ENCODE data around the gene IRAK4. TPM values are rescaled to one million over a fixed set of nuclear protein-coding genes. Genes with fewer than 3 reads are reported as not detected.

The IRAK4 gene
- total RNA-seq, 1 donor from 2014 or later, result 9.9 TPM

GRCh38 chr12:43766291-43766690 lies 7.5 kb downstream of the IRAK4 start:
- H3K9me3 ChIP-seq (ENCODE audit: insufficient read depth, low read depth, low read length), result no peaks in the 10 kb centered on the region
- Mint-ChIP-seq H3K27me3 (ENCODE audit: low read depth, unreplicated experiment) (no peaks in the 10 kb centered on the region), H3K36me3 (ENCODE audit: low read depth, unreplicated experiment) (no peaks in the 10 kb centered on the region)

GRCh38 chr12:43776498-43776897 lies 17.7 kb downstream of the IRAK4 start:
- Mint-ChIP-seq H3K4me1 (ENCODE audit: low read depth, unreplicated experiment) (no peaks in the 10 kb centered on the region), H3K4me3 (ENCODE audit: unreplicated experiment) (no peak overlapping the region), H3K9me3 (ENCODE audit: unreplicated experiment) (no peaks in the 10 kb centered on the region), H3K36me3 (ENCODE audit: low read depth, unreplicated experiment) (no peaks in the 10 kb centered on the region), H3K27ac (ENCODE audit: unreplicated experiment) (no peak overlapping the region), H3K27me3 (ENCODE audit: low read depth, unreplicated experiment) (no peaks in the 10 kb centered on the region)
- Histone ChIP-seq H3K4me1 (ENCODE audit: insufficient read depth, low read length) (no peaks in the 10 kb centered on the region), H2AFZ (ENCODE audit: low read depth, low read length) (no peak overlapping the region), H3K9me3 (ENCODE audit: insufficient read depth, low read depth, low read length) (no peaks in the 10 kb centered on the region), H3K79me2 (ENCODE audit: insufficient read depth, low read length) (no peaks in the 10 kb centered on the region), H3K4me3 (ENCODE audit: insufficient read depth, low read depth, low read length) (no peak overlapping the region), H4K20me1 (ENCODE audit: insufficient read depth, low read length) (no peaks in the 10 kb centered on the region), H3K36me3 (ENCODE audit: insufficient read depth, low read length) (peaks cover 26% of the 10 kb centered on the region), H3K9ac (ENCODE audit: low read length) (no peak overlapping the region), H3K27ac (ENCODE audit: low read depth, low read length) (no peak overlapping the region), H3K27me3 (ENCODE audit: insufficient read depth, low read length) (no peaks in the 10 kb centered on the region), H3K4me2 (ENCODE audit: low read length) (no peak overlapping the region)
- FAIRE-seq (no peak), DNase-seq (ENCODE audit: low read depth) (no peak)
- peak; percentile 41 for TF ChIP-seq CTCF (IDR thresholded peaks at IDR 0.05; ENCODE audit: insufficient read depth, low read depth, low read length)
- no peak for TF ChIP-seq EZH2 (IDR thresholded peaks at IDR 0.05; ENCODE audit: insufficient read depth, low read length)

More at GRCh38 chr12:43766291-43766690, 7.5 kb downstream of the IRAK4 start:
- no peak overlapping the region for H3K4me3 ChIP-seq (ENCODE audit: insufficient read depth, low read depth, low read length)
- Mint-ChIP-seq H3K27ac (ENCODE audit: unreplicated experiment) (no peak overlapping the region), H3K4me3 (ENCODE audit: unreplicated experiment) (no peak overlapping the region), H3K4me1 (ENCODE audit: low read depth, unreplicated experiment) (peaks cover 3% of the 10 kb centered on the region), H3K9me3 (ENCODE audit: unreplicated experiment) (no peaks in the 10 kb centered on the region)
- TF ChIP-seq EZH2 (IDR thresholded peaks at IDR 0.05; ENCODE audit: insufficient read depth, low read length) (no peak), CTCF (IDR thresholded peaks at IDR 0.05; ENCODE audit: insufficient read depth, low read depth, low read length) (no peak)
- no peak overlapping the region for H2AFZ ChIP-seq (ENCODE audit: low read depth, low read length)
- H3K27me3 ChIP-seq (ENCODE audit: insufficient read depth, low read length), result no peaks in the 10 kb centered on the region
- no peak overlapping the region for H3K27ac ChIP-seq (ENCODE audit: low read depth, low read length)
- DNase-seq (ENCODE audit: low read depth) (no peak), FAIRE-seq (no peak)
- H4K20me1 ChIP-seq (ENCODE audit: insufficient read depth, low read length), result no peaks in the 10 kb centered on the region
- no peaks in the 10 kb centered on the region for H3K79me2 ChIP-seq (ENCODE audit: insufficient read depth, low read length)
- H3K4me1 ChIP-seq (ENCODE audit: insufficient read depth, low read length), result no peaks in the 10 kb centered on the region
- peak overlapping the region; percentile 33 for H3K4me2 ChIP-seq (ENCODE audit: low read length)
- peaks cover 4% of the 10 kb centered on the region for H3K36me3 ChIP-seq (ENCODE audit: insufficient read depth, low read length)
- H3K9ac ChIP-seq (ENCODE audit: low read length), result no peak overlapping the region

- Histone ChIP-seq H3K4me1 (ENCODE audit: insufficient read depth, low read length) (no peaks in the 10 kb centered on the region), H3K9me3 (ENCODE audit: insufficient read depth, low read depth, low read length) (no peaks in the 10 kb centered on the region), H2AFZ (ENCODE audit: low read depth, low read length) (no peak overlapping the region), H3K27me3 (ENCODE audit: insufficient read depth, low read length) (no peaks in the 10 kb centered on the region), H3K36me3 (ENCODE audit: insufficient read depth, low read length) (peaks cover 9% of the 10 kb centered on the region), H3K79me2 (ENCODE audit: insufficient read depth, low read length) (no peaks in the 10 kb centered on the region), H3K27ac (ENCODE audit: low read depth, low read length) (no peak overlapping the region), H4K20me1 (ENCODE audit: insufficient read depth, low read length) (no peaks in the 10 kb centered on the region), H3K9ac (ENCODE audit: low read length) (no peak overlapping the region), H3K4me3 (ENCODE audit: insufficient read depth, low read depth, low read length) (no peak overlapping the region), H3K4me2 (ENCODE audit: low read length) (no peak overlapping the region)
- H3K9me3 Mint-ChIP-seq (ENCODE audit: unreplicated experiment), result no peaks in the 10 kb centered on the region
- H3K4me3 Mint-ChIP-seq (ENCODE audit: unreplicated experiment), result no peak overlapping the region
- no peak overlapping the region for H3K27ac Mint-ChIP-seq (ENCODE audit: unreplicated experiment)
- no peaks in the 10 kb centered on the region for H3K4me1 Mint-ChIP-seq (ENCODE audit: low read depth, unreplicated experiment)
- FAIRE-seq (no peak), DNase-seq (ENCODE audit: low read depth) (peak; percentile 41)
- H3K36me3 Mint-ChIP-seq (ENCODE audit: low read depth, unreplicated experiment), result peaks cover 2% of the 10 kb centered on the region
- no peaks in the 10 kb centered on the region for H3K27me3 Mint-ChIP-seq (ENCODE audit: low read depth, unreplicated experiment)
- TF ChIP-seq CTCF (IDR thresholded peaks at IDR 0.05; ENCODE audit: insufficient read depth, low read depth, low read length) (no peak), EZH2 (IDR thresholded peaks at IDR 0.05; ENCODE audit: insufficient read depth, low read length) (no peak)
Measured at GRCh38 chr12:43786899-43787693, 28.3 kb downstream of the IRAK4 start.

Data from astrocyte (in vitro differentiated cells and primary cell).